HPDE6-E6E7 (cell line): ENCODE data around the gene STXBP5L.
"Not testable (repeated sequence)": the region's sequence is repeated elsewhere in the genome, so short reads cannot be mapped to it uniquely, and the experiment has no call there.

Experiments used
- DNase-seq: peaks from one replicate; pipeline ENCODE4 v3.0.0; 2011; ENCODE audit warnings: missing footprints; ENCODE audit errors: extremely low spot score

The STXBP5L gene

DNA sequence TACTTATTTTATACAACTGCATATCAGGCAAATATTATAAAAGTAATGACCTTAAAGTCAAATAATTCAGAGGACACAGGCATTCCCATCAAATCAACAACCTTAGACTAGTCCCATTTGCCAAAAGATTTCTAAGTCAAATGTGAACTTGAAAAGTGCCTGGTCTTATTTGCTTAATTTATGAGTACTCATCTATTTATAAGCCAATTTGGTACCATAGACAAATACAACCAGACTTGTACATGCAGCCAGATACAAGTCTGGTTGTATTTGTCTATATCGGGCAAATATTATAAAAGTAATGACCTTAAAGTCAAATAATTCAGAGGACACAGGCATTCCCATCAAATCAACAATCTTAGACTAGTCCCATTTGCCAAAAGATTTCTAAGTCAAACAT, 322.2 kb downstream of the STXBP5L start:
- not testable (repeated sequence) for DNase-seq

DNA sequence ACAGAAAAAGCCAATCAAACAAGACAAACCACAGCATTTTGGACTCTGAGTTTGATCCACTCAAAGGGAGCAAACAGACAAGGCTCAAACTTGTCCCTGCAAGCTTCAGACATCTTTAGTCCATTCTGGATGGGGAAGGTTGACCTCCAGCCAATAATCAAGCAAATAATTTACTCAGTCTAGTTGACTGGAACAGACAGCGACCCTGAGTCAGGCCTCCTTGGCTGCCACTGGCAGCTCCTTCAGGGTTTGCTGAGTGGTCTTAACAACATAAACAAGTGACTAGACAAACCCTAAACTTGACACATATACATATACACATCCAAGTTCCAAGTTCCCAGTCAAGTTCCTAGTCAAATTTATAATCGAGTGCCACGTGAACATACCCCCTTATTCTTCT, 323.9 kb downstream of the STXBP5L start:
- DNase-seq: no peak

DNA sequence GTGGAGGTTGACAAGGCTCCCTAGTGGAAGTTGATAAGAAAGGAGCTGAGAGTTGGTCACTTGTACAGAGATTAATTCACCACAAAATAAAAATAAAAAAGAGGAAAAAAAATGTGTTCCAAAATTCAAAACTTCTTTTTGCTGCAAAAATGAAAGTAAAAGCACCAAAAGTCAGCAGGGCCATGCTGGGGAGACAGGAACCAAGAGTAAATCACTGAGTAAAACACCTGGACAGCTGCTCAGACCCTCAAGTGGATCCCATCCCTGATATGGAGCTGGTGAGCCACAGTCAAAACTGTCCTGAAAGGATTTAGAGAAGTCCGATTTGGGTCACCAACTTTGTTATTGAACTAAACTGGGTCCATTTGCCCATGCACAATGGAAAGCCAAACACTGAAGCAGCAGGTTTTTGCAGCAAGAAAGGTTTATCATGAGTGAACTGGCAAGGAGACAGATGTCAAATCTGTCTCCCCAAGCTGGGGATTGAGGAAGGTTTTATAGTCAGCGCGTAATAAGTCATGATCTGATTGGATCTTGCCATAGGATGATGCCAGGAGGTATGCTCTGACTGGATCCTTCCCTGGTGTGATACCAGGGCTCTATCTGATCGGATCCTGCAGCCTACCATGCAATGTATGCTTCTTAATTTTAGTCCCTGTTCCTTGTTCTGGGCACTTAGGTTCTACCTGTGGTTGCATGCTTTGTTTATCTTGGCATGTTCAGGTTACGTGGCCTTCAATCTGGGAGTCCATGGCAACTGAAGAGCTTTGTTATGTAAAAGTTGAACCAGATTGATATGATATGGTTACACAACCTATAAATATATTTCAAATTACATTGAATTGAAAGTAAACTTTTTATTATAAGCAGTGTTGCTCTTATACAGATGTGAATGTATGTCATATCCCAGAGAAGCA, 324.6 kb downstream of the STXBP5L start:
- DNase-seq: no peak

DNA sequence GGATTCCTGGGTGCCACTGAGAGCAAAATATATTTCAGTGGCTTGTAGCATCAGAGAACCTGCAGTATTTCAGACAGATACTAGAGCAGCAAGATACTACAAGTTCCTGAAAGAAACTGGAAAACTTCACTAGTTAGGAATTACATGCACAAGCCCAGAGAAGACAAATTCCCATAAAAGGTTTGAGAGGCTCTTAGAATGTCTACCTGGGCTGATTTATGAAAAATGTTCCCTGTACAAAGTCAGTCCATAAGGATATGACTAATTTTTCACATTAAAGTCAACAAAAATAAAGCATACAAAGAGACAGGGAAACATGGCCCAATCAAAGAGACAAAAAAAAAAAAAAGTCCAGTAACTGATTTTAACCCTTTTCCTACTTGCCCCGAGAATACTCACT, 335.2 kb downstream of the STXBP5L start:
- DNase-seq: no peak

DNA sequence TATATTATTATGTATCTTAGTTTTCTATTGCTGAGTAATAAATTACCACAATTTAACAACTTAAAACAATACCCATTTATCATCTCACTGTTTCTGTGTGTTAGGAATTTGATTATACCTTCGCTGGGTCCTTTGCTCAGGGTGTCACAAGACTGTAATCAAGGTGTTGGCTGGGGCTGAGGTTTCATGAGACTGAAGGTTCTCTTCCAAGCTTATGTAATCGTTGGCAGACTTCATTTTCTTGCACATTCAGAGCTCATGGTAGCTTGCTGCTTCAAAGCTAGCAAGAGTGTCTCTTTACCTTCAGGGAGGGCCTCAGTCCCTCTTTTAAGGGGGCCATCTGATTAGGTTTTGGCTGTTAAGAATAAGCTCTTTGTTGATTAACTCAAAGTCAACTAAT, 344.7 kb downstream of the STXBP5L start:
- no peak for DNase-seq

DNA sequence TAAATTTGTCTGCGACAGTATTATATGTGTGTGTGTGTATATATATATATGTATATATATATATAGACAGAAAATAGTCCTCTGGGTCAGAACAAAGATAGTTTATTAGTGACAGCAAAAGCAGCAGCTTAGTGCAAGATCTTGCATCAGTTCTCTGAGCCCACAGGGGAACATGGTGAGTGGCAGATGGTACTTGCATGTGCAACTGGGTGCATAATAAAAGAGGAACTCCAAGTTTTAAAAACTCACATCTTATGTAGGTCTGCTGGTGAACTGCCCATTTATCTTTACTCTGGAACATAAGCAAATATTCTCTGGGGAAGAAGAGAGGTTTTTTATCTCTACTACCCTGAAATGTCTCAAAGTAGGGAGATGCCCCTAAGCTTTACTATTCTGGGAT, 361.4 kb downstream of the STXBP5L start:
- no peak for DNase-seq

DNA sequence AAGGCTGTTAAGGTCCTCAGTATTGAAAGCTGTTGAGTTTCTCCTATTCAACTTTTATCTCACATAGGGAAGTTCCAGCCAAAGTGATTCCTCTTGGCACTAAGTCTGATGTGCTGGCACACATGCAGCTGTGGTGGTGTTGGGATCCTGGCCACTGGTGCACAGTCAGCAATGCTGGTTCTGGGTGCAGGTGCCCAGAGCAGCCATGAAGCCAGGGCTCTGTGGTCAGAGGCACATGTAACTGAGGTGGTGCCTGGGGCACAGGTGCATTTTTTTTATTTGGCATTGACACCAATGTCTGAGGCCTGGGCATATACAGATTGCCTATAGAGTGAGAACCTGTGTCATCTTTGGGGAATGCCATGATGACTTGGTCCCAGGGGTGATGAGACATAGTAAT, 366.4 kb downstream of the STXBP5L start:
- DNase-seq: no peak

DNA sequence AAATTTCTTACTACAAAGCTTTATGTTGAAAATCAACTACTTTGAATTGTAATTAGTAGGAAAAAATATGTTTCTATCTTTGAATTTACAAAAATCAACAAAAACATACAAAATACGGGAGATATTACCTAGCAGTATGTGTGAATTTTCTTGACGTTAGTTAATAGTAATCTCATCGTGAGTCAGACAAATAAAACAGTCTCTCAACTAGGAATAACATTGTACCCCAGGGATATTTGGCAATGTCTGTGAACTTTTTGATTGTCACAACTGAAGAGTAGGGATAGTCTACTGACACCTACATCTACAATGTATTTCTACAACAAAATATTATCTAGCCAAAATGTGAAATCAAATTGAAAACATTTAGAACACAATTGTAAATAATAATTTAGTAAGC, 387.4 kb downstream of the STXBP5L start:
- DNase-seq: no peak

DNA sequence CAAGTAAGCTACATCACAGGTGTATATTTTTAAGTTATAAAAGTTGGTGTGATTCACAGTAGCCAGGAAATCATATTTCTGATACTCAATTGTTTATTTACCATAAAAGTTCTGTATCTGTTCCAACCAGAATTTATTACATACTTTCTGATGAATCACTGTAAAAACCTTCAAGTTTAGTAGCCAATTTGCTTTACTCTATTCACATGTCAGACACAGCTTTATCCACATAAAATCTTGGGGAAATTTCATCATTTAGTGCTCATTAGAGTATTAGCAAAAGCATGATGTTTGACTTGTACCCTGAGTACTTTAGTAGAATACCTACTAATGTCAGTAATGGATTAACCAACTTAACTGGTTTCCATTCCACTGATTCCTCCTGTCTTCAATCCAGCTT, 388.0 kb downstream of the STXBP5L start:
- DNase-seq: no peak

DNA sequence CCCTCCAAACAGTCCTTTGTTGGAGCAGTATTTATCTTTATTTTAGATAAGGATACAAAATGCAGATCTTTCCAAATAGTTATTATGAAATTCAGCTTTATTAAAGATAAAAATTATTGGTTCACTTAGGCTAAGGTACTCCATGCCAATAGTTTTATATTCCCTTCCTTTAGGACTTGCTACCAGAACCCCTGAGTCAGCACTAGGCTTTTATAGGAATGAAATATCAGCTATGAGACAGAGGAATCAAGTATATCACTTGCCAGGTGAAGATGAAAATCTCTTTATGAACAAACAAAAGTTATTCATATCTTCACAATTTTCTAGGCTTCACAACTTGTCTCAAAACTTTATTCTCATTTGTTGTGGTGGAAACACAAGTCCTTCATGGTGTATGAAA, 416.3 kb downstream of the STXBP5L start:
- no peak for DNase-seq

DNA sequence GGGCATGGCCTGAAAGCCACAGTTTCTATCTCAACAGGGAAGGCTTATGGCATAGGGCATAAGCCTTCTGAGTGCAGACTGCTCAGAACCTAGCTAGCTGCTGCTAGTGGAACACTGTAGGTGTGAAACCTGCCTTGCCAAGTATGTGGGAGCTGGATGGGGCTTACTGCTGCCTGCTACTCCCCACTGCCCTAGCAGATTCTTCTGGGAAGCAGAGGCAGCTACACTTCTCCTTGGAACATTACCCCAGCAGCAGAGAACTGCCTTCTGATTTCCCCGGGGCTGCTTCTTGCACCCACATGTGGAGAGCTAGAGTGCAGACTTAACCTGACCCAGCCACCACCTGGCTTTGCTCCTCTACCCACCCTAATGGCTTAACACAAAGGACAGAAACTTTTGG, 422.1 kb downstream of the STXBP5L start:
- no peak for DNase-seq

DNA sequence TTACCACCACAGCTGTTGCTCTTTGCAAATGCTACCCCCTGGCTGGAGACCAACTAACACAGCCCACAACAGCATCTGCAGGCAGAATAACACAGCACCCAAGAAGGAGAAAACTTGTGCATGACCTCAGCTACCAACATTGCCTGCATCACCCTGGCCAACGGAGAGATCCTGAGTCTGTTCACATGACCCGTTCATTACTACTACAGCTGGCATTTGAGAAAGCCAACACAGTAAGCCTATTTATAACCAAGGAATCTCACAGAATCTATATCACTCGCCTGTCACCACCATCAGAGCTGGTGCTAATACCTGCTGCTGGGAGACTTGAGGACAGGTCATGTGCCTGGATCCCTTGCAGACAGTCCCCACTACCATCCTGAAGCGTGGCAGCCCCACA, 422.6 kb downstream of the STXBP5L start:
- no peak for DNase-seq

DNA sequence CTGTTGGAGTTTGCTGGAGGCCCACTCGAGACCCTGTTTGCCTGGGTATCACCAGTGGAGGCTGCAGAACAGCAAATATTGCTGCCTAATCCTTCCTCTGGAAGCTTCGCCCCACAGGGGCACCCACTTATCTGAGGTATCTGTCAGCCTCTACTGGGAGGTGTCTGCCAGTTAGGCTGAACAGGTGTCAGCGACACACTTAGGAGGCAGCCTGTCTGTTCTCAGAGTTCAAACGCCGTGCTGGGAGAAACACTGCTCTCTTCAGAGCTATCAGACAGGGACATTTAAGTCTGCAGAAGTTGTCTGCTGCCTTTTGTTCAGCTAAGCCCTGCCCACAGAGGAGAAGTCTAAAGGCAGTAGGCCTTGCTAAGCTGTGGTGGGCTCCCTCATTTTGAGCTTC, 448.0 kb downstream of the STXBP5L start:
- DNase-seq: not testable (repeated sequence)

DNA sequence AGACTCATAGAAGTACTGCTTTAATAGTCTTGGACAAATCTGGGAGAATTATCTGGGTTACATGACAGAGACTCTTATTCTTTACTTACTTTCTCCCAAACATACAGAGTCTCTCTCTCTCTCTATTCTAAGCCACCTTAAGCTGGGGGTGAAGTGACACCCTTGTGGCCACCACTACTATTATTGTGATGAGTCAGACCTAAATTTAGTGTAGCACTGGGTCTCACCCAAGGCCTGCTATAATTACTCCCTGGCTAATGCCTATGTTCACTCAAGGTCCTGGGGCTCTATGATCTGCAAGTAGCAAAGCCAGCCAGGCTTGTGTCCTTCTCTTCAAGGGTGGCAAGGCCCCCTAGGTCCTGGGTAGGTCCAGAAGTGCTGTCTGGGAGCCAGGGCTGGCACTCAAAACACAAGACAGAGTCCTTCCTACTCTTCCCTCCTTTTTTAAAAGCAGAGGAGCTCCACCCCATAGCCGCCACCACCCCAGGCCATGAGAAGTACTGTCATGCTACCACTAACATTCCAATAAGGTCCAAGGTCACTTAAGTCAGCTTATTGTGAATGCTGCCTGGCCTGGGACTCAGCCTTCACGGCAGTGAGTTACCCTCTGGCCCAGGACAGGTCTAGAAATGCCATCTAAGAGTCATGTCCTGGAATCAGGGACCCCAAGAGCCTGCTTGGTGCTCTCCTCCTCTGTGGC, 454.2 kb downstream of the STXBP5L start:
- no peak for DNase-seq

DNA sequence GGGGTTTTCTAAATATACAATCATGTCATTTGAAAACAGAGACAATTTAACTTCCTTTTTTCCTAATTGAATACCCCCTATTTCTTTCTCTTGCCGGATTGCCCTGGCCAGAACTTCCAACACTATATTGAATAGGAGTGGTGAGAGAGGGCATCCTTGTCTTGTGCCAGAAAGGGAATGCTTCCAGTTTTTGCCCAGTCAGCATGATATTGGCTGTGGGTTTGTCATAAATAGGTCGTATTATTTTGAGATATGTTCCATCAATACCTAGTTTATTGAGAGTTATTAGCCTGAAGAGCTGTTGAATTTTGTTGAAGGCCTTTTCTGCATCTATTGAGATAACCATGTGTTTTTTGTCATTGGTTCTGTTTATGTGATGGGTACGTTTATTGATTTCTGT, 480.3 kb downstream of the STXBP5L start:
- DNase-seq: not testable (repeated sequence)

DNA sequence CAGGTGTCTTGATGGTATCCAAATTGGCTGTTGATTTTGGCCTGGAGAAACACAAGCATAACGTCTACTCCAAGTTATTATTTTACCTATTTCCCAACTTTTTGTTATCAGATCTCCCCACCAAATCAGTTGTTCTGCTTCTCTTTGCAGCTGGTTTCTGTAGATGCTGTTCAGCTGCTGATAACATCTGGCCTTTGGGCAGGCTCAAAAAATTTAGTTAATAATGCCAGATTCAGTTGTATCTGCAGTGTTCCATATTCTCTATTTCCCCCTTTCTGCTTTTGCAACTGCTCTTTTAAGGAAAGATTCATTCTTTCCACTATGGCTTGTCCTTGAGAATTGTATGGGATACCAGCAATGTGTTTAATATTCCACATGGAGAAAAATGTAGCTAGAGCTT, 488.0 kb downstream of the STXBP5L start:
- DNase-seq: not testable (repeated sequence)

DNA sequence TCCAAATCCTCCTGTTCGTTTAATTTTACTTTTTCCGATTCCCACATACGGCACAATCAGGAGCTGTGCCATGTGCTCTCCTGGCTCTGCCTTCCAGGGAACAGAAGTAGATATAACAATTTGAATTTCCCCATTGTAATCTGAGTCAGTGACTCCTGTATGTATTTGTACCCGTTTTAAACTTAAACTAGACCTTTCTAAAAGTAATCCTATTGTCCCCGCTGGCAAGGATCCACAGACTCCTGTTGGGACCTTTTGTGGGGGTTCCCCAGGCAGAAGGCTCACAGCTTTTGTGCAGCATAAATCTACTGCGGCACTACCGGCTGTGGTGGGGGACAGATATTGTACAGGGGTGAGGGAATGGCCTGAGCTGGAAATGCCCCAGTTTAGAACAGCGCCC, 490.0 kb downstream of the STXBP5L start:
- not testable (repeated sequence) for DNase-seq

DNA sequence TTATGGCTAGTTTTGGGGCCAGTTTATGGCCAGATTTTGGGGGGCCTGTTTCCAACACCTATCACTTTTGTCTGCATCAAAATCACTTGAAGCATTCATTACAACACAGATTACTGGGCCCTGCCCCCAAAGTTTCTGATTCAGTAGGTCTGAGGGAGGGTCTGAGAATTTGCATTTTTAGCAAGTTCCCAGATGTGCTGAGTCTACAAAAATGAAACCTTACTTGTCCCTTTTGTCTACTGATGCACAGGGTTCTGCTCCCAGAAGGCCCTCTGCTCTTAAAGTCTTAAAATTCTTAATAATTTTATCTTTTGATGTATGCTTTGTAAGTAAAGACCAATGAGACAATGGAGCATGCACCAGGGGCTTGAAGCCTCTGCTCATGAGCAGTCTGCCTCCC, 491.8 kb downstream of the STXBP5L start:
- DNase-seq: no peak

DNA sequence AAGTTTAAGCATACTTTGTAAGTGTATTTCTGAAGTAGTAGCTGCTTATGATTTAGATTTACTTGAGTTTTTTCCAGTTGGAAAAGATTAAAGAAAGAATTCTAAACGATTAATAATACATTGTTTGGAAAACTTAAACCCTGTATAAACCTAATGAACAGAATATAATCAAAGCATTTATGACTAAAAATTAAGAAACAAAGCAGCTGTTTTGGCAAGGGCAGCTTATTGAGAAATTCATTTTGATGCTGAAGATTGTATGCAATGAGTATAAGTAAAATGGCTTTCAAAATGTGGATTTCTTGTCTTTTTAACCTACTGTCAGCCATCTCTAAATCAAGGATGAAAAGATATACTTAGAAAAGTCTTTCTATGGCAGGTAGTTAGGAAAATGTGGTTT, 497.6 kb downstream of the STXBP5L start:
- DNase-seq: no peak

DNA sequence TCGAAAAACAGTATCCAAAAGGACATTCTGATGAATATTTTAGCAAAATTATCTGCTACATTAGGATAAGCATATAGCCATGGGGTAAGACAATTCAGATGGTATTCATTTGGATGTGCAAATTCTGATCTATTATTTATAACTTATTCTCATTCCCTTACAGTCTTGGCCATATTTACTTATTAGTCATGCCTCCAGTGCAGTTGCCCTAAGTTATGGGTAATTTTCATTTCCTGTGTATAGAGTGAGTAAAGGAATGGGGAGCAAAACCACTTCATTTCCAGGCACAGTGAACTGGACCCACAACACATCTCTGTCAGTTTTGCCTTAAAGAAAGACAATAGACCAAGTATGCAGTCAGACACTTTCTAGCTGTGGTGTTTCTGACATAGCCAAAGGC, 503.5 kb downstream of the STXBP5L start:
- no peak for DNase-seq

DNA sequence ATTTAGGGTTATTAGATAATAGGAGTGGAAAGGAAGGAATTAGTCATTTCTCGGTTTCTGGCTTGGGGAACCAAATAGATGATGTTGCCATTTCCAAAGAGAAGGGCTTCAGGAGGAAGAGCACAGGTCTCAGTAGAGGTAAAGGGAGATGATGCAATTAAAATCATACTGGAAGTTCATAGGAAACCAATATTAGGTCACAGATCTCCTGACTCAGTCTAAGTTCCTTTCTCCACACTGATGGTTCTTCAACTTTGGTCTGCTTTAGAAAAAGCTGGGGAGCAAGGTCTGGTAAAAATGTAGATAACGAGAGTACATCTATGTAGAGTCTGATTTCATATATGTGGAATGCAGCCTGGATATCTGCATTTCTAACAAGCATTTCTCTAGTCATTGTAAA, 506.9 kb downstream of the STXBP5L start:
- DNase-seq: no peak

DNA sequence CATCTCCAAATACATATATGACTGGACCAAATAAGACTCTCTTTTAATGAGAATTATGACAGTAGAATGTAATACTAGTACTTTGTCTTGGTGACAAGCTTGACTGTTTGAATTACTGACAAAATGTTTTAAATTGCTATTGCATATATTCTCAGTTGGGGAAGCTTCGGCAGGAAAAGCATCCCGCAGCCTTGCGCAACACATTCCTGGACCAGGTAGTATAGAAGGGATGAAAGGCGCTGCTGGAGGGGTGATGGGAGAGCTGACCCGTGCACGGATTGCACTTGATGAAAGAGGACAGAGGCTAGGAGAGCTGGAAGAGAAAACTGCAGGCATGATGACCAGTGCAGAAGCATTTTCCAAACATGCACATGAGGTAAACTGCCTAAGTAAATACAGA, 510.2 kb downstream of the STXBP5L start:
- no peak for DNase-seq

DNA sequence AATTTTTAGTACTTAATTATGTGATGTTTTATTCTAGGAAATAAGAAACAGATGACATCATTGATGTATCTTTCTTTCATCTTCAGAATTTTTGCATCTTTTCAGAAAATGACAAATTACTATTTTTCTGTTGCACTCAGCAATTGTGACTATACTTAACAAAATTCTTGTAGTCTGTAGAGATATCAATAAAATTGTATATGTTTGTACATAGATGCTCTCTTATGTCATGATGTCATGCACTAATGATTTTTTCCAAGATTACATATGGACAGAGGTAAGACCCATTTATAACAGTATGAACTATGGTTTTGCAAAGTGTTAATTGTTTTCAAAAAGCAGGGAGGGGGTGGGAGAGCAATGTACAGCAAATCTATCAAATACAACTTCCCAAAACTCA, 516.5 kb downstream of the STXBP5L start:
- DNase-seq: no peak
